ENCODE results near the gene HOXB6.

The HOXB6 gene

DNA sequence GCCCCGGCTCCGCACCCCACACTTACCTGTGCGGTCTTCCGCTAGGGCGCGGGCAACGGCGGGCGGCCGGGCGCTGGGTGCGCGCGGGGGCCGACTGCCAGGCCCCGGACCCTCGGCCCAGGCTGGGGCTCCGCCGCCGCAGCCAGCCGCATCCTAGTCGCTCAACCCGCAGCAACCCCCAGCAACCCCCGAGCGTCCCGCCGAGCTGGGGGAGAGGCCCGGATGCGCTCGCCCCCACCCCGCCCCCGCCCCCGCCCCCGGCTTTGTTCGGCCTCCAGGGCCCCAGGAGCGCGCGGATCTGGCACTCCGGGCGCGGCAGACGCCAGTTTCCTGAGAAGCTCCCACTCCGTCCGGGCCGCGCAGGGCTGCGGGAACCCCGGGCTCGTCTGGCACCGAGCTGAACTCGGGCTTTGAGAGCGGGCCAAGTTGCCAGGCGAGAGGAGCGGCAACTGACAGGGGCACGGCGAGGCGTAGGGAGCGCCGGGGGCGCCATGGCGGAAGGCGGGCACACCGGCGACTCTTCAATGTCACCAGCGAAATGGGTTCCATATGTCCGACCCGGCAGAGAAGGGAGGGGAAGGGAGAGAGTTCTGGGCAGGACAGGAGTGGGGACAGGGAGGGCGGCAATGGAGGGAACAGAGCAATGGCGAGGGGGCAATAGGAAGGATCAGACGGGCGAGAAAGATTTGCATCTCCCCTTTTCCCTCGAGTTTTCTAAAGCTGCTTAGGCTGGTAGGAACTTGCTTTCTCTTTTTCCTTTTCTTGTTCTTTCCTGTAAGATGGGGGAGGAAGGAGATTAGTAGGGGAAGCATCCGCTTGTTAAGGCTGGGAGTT lies 40.4 kb downstream of the HOXB6 start:
- DNase-seq, result no peak

DNA sequence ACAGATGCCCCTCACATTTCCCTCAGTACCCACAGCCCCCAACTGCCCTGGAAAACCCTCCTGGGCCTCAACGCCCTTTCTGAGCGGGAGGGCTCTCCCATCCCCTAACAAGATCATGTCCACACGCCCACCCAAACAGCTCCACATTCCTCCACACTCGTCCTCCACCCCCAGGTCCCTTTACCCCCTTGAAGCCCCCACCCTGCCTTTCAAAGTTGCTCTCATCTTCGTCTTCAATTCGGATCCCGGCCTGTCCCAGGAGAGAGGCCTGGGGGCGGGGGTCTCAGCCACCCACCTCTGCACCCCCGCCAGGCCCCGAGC lies 41.0 kb downstream of the HOXB6 start:
- DNase-seq, result no peak

DNA sequence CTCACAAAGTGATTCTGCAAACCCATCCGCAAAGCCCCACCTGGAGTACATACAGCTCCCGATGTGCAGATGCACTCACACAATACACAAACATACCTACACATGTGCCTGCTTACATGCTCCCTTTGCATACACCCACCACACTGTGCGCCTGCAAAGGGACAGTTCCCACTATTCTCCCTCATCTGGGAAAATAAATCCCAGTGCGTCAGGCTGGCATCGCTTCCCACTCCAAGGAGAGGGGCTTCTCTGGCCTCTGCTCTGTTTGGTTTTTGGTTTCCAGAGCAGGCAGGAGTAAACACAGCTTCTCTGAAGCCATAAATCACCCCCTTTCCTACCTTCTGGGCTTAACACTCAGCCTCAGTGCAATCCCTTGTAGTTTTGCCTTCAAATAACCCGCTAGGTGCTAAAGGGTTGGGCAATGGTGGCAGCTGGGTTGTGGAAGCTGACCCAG lies 41.4 kb downstream of the HOXB6 start:
- DNase-seq, result no peak

DNA sequence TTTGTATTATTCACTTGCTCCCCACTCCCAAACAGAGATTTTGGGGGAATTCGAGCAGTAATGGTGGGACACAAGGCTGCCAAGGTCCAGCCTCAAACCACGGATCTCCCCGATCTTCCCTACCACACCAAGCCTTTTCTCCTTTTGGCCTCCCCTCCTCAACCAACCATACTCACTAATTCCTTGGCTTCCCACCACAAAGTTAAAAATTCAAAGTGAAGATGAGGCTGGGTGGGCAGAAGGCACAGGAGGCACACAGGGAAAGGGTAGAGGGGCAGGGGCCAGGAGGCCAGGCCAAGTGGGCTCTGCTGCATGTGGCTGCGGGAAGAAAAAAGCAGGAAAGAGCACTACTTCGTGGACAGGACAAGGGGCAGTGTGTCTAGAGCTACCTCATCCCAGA lies 41.9 kb downstream of the HOXB6 start:
- DNase-seq, result no peak

DNA sequence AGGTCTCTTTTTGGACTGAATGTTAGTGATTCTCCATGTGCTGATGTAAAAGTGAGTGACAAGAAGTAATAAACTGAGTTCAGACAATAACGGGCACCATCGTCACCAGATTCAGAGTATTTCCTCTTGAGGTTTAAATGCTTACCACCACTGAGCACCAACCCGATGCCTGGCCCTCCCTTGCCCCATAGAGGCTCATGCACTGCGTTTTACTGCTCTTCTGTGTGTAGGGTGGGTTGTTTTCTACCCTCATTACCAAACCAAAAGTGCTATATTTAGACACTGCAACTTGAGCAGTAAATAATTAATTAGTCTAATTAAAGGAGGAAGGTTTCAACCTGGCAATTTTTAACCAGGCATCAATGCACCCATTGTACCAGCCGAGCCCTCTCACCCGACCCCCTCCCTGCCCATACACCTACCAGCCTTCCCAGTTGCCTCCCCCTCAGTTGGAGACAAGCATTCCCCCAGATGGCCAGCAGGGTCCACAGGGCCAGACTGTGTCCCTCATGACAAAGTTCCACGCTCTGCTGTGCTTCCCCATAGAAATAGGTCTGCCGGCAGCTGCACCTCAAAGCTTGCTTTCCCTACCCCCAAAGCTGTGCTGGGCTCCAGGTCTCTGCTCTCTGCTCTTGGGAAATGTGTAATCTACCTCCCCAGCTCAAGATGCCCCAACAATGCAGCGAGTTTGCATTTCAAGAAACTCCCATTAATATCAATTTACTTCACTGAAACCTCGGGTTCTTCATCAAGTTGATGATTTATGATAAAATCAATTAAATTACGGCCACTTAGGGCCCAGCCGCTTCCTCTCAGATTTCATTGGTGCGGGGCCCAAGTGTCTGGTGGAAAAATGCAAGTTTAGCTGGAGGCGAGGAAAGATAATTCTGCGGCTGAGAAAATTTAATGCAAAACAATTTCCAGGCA lies 42.6 kb downstream of the HOXB6 start:
- DNase-seq, result no peak

DNA sequence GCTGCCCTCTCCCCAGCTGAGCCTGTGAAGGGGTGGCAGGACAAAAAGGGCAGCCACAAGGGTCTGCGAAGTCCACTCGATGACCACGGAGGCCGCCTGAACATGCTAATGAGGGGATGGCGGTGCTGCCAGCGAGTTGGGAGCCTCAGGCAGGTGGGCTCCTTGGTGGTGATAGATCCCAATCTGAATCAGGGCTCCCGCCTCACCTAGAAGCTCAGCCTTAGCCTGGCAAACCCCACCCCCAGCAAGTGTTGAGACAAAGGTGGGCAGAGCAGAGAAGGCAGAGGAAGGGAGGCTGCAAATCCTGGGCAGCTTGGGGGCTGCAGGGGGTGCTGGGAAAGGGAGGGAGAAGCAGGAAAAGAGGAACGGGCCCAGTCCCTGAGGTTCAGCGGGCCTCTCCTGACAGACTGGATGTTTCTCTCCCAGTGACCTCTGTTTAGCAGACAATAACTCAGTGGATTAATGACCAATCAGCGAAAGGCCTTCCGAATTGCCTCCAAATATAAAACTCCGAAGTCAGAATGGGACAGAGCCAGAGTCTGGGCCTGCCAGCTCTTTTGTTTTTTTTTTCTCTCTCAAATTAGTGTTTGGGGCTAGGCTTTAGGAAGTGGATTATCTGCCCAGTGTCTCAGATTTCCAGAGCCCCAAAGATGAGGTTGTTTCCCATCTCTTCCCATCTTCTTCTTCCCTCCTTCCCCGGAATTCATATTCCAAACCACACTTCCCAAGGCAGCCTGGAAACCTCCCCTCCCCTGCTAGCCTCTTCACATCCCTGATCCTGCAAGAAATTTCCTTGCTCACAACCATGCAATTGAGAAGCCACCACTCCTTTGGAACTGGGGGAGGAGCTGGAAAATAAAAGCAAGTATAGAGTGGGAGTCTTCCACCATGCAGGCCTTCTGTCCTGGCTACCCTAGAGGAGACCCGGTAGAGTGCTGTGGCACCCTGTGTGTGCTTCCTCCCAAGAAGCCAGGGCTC lies 44.7 kb downstream of the HOXB6 start:
- DNase-seq, result no peak

DNA sequence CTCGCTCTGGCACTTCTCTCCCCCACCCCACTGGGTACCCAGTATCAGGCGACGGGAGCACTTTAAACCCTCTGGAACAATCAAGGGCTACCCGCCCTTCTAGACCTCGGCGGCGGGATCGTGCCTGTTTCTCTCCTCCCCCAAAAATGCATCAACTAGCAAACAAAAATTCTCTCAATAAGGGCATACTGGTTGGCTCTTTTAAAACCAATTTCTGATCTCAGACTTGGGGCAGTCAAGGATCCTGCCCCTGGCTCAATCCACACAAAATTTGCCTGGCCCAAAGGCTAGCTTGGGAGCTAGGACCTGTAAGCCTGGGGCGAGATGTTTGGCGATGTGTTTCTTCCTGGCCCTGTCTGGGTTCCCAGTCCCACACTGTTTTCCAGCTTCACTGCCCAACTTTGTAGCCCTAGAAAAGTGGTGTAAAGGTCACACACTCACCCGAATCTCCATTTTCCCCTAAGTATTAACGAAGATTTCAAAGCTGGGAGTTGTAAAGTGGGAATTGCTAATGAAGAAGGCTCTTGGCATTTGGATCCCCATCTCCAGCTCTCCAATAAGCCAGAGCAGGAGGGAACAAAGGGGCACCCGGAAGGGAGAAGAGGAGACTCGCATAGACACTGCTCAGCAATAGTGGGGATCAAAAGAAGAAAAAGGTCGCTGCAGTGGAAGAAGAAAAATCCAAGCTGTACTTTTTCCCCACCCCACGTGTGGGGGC lies 45.5 kb downstream of the HOXB6 start:
- DNase-seq, result no peak

DNA sequence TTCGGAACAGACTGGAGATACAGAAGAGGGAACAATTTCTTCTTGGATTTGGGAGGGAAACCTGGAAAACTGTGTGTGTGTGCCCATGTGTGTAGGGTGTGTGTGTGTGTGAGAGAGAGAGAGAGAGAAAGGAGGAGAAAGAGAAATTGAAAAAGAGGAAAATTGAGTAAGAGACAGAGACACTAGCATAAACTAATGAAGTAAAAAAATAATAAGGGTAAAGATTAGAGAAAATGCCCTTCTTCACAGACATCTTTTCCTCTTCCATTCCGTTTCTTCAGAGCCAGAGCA lies 46.0 kb downstream of the HOXB6 start:
- no peak for DNase-seq

DNA sequence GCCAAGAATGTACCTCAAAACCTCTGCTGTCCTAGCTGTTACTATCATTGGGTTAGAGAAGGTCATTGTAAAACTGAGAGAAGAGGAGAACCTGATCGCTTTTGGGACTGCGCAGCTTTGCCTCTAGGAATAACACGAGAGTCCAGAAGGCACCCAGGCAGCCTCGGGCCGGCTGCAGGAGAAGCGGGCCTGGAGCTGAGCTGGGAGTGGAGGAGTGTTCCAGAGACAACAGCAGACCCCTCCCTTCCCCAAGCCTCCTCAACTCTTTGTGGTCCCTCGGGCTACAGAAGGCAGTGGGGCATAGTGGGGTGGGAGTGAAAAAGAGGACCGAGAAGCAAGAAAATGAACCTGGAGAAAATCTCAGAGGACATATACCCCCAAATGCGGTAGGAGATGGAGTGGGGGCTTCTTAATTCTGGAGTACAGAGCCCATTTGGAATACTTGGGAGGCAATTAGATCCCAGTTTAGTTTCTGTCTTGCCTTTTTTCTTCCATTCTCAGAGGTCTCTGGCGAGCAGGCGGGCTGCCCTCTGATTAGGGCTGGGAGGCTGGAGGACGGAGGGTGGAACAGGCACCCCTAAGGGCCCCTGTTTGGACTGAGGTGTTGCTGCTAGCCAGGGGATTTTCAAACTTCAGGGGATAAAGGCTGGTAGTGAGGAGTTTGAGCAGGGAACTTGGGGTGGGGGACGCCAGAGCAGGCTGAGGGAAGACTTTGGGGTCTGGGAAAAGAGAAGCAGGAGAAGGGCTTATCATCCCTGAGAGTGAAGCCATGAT lies 46.5 kb downstream of the HOXB6 start:
- no peak for DNase-seq

DNA sequence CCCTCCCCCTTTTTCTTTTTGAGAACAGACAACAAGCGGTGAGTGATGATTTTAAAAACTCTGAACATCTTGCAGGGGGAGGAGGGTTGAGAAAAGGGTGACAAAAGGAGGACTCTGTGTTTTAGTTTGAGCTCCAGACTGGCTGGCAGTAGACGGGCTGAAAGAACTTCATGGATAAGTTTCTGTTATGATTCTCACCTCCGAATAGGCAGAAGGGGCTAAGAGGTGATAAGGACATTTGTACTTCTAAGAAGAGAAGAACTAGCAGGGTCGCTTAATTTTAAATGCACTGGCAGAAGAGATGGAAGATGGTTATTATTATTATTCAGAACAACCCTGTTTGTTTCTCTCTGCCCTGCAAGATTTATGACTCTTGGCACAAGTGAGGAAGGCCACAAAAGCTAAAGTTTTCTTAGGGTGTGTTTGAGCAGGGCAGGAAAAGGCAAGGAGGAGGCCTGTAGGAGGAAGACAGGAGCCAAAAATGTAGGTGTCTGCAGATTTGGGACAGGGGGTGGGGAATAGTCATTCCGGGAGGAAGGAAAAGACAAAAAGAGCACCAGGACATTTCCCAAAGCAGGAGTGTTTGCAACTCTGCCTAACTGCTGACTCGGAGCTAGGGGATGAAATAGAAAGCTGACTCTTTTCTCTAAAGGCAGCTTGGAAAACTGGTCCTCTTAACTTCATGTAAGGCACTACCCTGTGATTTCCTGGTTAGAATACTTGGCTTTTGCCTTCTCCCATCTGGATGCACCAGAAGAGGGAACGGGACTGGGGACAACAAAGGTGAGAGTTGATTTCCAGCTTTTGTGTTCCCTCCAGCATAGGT lies 48.0 kb downstream of the HOXB6 start:
- DNase-seq, result no peak

DNA sequence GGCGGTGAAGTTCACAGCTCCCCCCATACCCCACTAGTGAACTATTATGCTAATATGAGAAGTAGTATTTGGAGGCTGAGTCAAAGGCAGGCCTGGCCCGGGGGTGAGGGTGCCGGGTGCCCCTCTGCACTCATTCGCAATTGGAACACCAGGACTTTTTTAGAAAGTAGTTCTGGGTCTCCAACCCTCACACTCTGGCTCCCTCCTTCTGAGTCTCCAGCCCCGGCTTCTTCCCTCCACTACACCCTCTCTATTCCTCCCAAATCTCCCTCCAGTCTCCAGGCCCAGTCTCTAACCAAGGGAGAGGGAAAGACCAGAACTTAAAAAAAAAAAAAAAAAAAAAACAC lies 48.6 kb downstream of the HOXB6 start:
- no peak for DNase-seq

DNA sequence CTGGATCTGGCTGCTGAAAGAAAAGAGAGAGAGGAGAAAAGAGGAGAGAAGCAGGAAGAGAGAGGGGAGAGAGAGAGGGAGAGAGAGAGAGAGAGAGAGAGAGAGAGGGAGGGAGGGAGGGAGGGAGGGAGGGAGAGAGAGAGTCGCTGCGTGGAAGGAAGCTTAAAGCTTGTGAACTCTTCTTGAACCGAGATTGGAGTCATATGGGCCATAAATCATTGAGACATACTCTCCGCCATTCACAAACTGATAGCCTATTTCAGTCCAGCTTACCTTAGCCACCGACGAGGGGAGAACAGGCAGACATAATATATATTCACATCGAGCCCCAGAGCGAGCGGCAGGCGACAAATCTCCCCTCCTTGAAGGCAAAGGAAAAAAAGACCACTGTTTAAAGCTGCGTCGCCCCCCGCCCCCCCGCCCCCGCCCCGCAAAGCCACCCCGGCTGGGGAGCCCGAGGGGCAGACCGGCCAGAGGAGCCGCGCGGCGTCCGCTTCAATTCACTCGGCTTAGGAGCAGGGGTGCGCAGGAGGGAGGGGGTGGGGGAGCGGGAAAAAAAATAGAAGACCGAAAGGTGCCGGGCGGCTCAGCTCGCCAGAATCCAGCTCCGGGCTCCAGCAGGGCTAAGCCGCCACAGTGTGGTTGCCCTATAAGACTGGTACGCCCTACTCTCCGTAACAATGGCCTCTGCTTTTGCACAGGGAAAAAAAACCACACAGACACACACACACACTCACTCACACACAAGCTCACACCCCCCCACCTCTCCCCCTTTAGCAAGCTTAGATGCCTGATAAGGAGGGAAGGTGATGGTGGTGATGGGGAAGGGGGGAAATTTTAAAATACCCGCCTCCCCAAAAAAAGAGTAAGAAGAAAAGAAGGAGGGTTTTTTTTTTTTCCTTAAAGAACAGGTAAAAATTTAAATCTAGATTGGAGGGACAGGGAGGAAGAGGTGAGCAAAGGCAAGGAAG lies 49.2 kb downstream of the HOXB6 start:
- no peak for DNase-seq

DNA sequence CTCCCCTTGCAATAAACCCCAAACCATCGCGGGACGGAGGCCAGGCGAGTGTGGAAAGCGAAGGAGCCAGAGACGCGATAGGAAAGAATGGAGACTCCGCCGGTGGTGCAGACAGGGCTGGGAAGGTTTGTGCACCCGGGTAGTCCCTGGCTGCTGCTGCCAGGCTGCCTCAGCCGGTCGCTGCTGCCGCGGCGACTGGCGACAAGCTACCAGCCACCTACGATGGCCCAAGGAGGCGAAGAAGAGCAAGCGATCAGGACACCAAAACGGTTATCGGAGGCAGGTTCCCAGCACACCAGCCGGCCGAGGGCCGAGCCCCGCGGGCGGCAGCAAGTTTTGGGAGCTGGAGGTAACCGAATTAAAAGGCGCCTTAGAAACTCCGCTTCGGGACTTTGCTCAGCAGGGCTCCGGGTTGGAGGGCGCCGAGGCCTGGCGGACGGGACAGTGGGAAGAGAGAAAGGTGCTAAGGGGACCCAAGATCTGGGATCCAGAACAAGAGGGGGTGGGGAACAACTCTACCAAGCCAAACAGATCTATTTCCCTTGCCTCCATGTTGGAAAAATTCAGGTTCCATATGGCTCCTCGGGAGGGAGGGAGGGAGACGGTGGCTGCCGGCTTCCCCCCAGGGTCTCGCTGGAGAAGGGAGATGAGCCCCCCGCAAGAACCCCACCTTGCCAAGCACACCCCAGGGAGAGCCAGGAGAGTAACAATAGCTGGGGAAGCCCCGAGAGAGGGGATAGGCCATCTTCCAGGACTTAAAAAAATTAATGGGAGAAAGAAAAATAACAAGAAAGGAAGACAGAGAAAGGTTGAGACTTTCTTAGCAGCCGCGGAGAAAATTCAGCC lies 50.2 kb downstream of the HOXB6 start:
- DNase-seq, result no peak

DNA sequence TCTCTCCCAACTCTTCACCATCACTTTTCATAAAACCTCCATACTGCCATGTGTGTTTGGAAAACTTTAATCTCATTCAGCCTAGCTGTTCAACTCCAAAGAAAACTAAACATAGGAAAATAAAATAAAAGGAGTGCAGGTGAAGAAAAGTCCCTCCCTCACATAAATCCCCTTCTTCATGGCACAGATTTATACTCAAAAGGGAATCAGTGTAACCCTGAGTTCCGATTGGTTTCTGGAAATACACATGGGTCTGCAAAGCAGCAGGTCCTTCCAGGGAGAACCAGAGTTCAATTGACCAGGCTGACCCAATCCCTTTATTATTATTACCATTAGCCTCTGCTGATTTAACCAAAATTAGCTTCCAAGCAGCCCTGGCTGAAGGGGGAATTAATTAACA lies 51.0 kb downstream of the HOXB6 start:
- DNase-seq, result no peak

DNA sequence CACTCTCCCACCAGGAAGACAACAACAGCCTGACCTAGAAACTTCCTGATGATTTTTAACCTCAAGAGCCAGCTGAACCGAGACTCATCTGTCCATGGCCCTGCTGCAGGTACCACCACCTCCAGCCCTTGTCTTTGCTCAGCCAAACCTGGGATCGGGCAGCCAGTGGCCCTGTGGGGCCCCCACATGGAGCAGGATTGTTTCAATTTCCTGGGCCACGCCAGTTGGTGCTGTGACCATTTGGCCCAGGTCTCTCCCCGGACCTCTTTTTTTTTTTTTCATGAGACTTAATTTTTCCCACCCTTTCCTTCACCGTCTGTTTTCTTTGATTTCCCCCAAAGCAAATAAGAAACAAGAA lies 51.6 kb downstream of the HOXB6 start:
- no peak for DNase-seq

DNA sequence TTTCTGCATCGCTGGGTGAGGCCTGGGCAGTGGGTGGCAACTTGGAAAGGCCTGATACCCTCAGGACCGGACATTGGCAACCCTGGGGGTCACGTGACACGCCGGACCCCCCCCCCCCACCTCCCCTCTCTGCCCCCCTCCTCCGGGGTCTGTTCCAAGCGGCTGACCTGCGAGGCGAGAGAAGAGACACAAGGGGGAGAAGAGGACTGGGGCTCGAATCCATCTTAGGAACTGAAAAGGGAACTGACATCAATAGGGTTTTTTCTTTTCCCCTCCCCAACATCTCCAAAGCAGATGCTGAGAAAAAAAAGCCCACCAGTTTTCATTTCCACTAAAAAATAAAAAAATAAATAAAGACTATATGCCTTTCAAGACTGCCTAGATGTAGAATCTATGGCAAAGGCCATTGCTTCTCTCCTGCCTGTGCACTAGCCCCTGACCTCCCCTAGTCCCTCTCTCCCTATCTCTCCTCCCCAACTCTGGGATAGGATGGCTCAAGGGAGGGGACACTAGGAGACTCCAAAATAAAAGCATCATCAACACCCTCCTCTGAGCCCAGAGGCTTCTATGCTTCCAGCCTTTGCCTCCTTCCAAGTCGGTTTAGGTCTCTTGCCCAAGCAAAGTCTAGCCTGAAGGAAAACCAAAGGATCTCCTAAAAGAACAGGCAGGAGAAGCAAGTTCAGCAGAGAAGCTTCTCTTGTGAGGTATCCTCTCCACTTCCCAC lies 52.2 kb downstream of the HOXB6 start:
- no peak for DNase-seq

DNA sequence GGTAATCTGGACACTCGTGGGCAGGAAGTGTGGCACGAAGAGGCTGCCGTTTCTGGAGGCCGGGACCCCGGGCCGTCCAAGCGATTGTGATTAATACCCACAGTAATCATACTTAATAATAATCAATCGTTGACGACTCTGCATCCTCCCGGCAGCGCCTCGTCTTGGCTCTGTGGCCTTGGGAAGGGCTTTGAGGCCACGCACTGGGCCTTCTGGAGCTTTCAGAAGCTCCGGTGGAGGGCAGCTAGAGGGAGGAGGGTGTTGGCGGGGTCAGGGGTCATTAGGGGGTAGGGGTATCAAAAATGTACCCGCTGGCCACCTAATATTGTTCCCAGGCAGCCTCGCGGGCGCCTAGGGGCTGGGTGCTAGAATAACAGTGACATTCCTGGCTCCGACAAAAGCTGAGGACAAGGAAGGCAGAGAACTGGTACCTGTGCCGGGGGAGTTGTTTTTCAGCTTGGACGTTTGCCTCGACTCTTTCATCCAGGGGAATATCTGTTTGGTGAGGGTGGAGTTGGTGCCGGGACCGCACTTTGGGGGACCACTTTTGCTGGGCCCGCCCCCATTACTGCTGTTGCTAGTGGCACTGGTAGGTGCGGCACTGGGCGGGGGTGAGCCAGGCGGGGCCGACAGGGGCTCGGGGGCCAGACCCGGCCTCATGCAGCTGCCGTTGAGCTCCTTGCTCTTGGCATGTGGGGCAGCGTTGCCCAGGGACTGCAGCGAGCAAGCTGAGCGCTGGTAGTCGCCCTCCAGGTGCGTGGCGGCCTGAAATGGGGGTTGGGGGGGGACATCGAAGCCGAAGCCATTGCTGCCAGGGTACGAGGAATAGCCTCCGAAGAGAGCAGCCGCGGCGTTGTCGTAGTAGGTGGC lies 53.0 kb downstream of the HOXB6 start:
- no peak for DNase-seq
